ENCODE measurements around the gene ACSF2.

DNA sequence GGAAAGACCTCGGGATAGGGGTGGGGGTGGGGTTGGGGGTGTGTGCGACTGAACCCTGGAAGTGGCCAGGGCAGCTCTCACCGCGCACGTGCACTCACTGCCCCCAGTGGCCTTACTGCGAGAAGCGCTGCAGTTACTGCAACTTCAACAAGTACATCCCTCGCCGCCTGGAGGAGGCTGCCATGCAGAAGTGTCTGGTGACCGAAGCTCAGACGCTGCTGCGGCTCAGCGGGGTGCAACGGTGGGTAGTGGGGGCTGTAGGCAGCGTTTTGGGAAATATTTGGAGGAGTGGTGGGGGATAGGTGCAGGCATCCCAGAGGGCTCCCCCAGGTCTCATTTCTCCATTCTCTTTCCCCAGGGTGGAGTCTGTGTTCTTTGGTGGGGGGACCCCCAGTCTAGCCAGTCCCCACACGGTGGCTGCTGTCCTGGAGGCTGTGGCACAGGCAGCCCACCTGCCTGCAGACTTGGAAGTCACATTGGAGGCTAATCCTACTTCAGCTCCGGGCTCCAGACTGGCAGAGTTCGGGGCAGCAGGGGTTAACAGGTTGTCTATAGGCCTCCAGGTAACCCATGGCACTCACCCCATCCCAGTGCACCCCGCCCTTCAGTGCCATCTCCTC lies 53.6 kb downstream of the ACSF2 start:
- TF ChIP-seq EZH2 (IDR thresholded peaks at IDR 0.05; ENCODE audit: low read length, unreplicated experiment) (no peak), EZH2phosphoT487 (IDR thresholded peaks at IDR 0.05; ENCODE audit: borderline replicate concordance, low read length) (no peak)
- TF ChIP-seq, protein P1, sequence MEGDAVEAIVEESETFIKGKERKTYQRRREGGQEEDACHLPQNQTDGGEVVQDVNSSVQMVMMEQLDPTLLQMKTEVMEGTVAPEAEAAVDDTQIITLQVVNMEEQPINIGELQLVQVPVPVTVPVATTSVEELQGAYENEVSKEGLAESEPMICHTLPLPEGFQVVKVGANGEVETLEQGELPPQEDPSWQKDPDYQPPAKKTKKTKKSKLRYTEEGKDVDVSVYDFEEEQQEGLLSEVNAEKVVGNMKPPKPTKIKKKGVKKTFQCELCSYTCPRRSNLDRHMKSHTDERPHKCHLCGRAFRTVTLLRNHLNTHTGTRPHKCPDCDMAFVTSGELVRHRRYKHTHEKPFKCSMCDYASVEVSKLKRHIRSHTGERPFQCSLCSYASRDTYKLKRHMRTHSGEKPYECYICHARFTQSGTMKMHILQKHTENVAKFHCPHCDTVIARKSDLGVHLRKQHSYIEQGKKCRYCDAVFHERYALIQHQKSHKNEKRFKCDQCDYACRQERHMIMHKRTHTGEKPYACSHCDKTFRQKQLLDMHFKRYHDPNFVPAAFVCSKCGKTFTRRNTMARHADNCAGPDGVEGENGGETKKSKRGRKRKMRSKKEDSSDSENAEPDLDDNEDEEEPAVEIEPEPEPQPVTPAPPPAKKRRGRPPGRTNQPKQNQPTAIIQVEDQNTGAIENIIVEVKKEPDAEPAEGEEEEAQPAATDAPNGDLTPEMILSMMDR (conservative IDR thresholded peaks at IDR 0.05; ENCODE audit: low read depth, low read length), result peak; percentile 58

Measured in PC-3 (cell line).